ENCODE results near the gene ROR2. TPM values are rescaled to one million over a fixed set of nuclear protein-coding genes. Genes with fewer than 3 reads are reported as not detected.

Gene ROR2
- total RNA-seq, 4 donors from 2014 or later, result 37.4 to 71.8 (median 59.4) TPM

DNA sequence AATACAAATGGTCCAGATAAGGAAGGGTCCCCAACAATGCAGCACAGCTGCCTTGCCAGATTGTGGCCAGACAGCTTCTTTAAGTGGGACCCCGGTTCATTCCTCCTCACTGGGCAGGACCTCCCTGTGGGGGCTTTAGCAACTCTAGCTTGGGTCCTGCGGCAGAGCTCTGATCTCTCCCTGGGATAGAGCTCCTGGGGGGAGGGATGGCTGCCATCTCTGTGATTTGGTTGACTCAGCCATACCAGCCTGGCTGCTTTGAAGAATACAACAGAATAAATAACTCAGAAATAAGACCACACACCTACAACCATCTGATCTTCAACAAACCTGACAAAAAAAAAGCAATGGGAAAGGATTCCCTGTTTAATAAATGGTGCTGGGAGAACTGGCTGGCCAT lies 22.7 kb upstream of the ROR2 start:
- no peak overlapping the region for H3K27ac ChIP-seq (replicated peaks in 1 of 4)
- intact Hi-C loops (cut with DNase I), result no loop called here
- WGBS, result 63% methylated on average over 2 of the region's 2 CpGs

GRCh38 chr9:91972076-91972626 lies 22.1 kb upstream of the ROR2 start:
- H3K36me3 ChIP-seq, result no peaks in the 10 kb centered on the region
- TF ChIP-seq POLR2AphosphoS5 (IDR thresholded peaks at IDR 0.05) (no peak), EP300 (IDR thresholded peaks at IDR 0.05) (no peak), POLR2A (IDR thresholded peaks at IDR 0.05; ENCODE audit: low read depth) (no peak)
- TF ChIP-seq, protein P1, sequence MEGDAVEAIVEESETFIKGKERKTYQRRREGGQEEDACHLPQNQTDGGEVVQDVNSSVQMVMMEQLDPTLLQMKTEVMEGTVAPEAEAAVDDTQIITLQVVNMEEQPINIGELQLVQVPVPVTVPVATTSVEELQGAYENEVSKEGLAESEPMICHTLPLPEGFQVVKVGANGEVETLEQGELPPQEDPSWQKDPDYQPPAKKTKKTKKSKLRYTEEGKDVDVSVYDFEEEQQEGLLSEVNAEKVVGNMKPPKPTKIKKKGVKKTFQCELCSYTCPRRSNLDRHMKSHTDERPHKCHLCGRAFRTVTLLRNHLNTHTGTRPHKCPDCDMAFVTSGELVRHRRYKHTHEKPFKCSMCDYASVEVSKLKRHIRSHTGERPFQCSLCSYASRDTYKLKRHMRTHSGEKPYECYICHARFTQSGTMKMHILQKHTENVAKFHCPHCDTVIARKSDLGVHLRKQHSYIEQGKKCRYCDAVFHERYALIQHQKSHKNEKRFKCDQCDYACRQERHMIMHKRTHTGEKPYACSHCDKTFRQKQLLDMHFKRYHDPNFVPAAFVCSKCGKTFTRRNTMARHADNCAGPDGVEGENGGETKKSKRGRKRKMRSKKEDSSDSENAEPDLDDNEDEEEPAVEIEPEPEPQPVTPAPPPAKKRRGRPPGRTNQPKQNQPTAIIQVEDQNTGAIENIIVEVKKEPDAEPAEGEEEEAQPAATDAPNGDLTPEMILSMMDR (IDR thresholded peaks at IDR 0.05), result no peak
- no peaks in the 10 kb centered on the region for H3K27me3 ChIP-seq
- DNase-seq (ENCODE audit: extremely low spot score), result no peak
- no peak overlapping the region for H3K4me3 ChIP-seq
- H3K9me3 ChIP-seq, result no peaks in the 10 kb centered on the region
- 66% methylated on average over 4 of the region's 4 CpGs for WGBS
- intact Hi-C loops (cut with DNase I), result no loop called here
- no peaks in the 10 kb centered on the region for H3K4me1 ChIP-seq
- no peak overlapping the region for H3K27ac ChIP-seq (replicated peaks in 1 of 4)

More for the DNA sequence above, 22.7 kb upstream of the ROR2 start:
- H3K9me3 ChIP-seq, result no peaks in the 10 kb centered on the region
- no peaks in the 10 kb centered on the region for H3K36me3 ChIP-seq
- H3K4me1 ChIP-seq, result no peaks in the 10 kb centered on the region
- TF ChIP-seq POLR2AphosphoS5 (IDR thresholded peaks at IDR 0.05) (no peak), POLR2A (IDR thresholded peaks at IDR 0.05; ENCODE audit: low read depth) (no peak), EP300 (IDR thresholded peaks at IDR 0.05) (no peak)
- TF ChIP-seq, protein P1 (IDR thresholded peaks at IDR 0.05), result no peak
- no peaks in the 10 kb centered on the region for H3K27me3 ChIP-seq
- H3K4me3 ChIP-seq, result no peak overlapping the region
- no peak for DNase-seq (ENCODE audit: extremely low spot score)

DNA sequence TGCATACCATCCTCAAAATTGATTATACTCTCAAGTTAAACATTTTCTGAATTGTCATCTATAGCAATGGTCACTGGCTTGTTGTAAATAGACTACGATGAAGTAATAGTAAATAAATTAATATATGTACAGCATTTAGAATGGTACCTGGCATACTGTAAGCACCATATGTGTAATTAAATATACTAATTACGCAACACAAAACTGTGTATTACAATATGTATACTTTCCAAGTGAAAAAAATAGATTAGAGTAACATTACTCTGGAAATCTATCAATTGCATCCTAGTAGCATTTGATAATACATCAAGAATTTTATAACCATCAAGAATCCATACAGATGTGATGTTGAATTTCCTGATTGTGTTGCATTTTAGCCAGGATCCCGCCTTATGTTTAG lies 17.2 kb upstream of the ROR2 start:
- Histone ChIP-seq H3K4me3 (no peak overlapping the region), H3K27ac (replicated peaks in 1 of 4) (no peak overlapping the region), H3K27me3 (peaks cover 0 to 6% (median 0%) of the 10 kb centered on the region in 4 donors), H3K36me3 (no peaks in the 10 kb centered on the region), H3K9me3 (peaks cover 0 to 7% (median 3%) of the 10 kb centered on the region in 4 donors), H3K4me1 (no peaks in the 10 kb centered on the region)
- intact Hi-C loops (cut with DNase I), result no loop called here
- TF ChIP-seq EP300 (IDR thresholded peaks at IDR 0.05), result no peak
- TF ChIP-seq, protein P1 (IDR thresholded peaks at IDR 0.05), result no peak
- no peak for TF ChIP-seq POLR2AphosphoS5 (IDR thresholded peaks at IDR 0.05)
- TF ChIP-seq POLR2A (IDR thresholded peaks at IDR 0.05; ENCODE audit: low read depth), result no peak
- DNase-seq (ENCODE audit: extremely low spot score), result no peak
- 86% methylated on average over 3 of the region's 3 CpGs for WGBS

- TF ChIP-seq, protein P1 (IDR thresholded peaks at IDR 0.05), result no peak
- TF ChIP-seq EP300 (IDR thresholded peaks at IDR 0.05), result no peak
- TF ChIP-seq POLR2A (IDR thresholded peaks at IDR 0.05; ENCODE audit: low read depth), result no peak
- TF ChIP-seq POLR2AphosphoS5 (IDR thresholded peaks at IDR 0.05), result no peak
- 82% methylated on average over 2 of the region's 2 CpGs for WGBS
- H3K36me3 ChIP-seq, result no peaks in the 10 kb centered on the region
- peaks cover 0 to 7% (median 3%) of the 10 kb centered on the region in 4 donors for H3K9me3 ChIP-seq
- H3K27me3 ChIP-seq, result peaks cover 0 to 6% (median 0%) of the 10 kb centered on the region in 4 donors
- H3K4me1 ChIP-seq, result no peaks in the 10 kb centered on the region
- no peak overlapping the region for H3K4me3 ChIP-seq
- no peak overlapping the region for H3K27ac ChIP-seq (replicated peaks in 1 of 4)
- DNase-seq (ENCODE audit: extremely low spot score), result no peak
- intact Hi-C loops (cut with DNase I), result no loop called here
Measured at GRCh38 chr9:91966503-91966902, 16.5 kb upstream of the ROR2 start.
